AG04449 (cell line): Measurements from ENCODE around the gene TCFL5.

Experiments used
- CTCF ChIA-PET: fragments of 350-600 bp; formaldehyde crosslinking; extraction: SDS; loops from one replicate; lab custom pipeline; 2021; ENCODE audit warnings: antibody characterized with exemption; lab: Yijun Ruan, JAX
- POLR2A ChIA-PET: fragments of 400-600, 350-600 bp; formaldehyde crosslinking; extraction: SDS; loops from one replicate; lab custom pipeline; 2020; ENCODE audit warnings: antibody characterized with exemption, inconsistent platforms; lab: Yijun Ruan, JAX
- DNase-seq: peaks from one replicate; pipeline ENCODE4 v3.0.0-alpha.2; 2010; ENCODE audit warnings: low read depth, low spot score
- H3K4me3 ChIP-seq: 2 replicates; pipeline ENCODE4 v1.5.1; 2011; ENCODE audit warnings: low read depth, mild to moderate bottlenecking, control low read depth, low read length
- CTCF ChIP-seq: IDR thresholded peaks from one replicate; pipeline ENCODE4 v1.5.1; 2011; ENCODE audit warnings: mild to moderate bottlenecking, moderate library complexity, low read length, control low read depth, inconsistent platforms; ENCODE audit not compliant: insufficient read depth; ENCODE audit errors: missing control alignments

Gene TCFL5

GRCh38 chr20:62897666-62898065 is 36.0 kb upstream of the TCFL5 start:
- ChIA-PET CTCF (interaction anchor here (1.4 to 8.9 kb wide), 4 partner anchors 8 to 111 kb away, joined by 7 to 189 read pairs (median 86); no protein-coding TSS in a partner anchor), POLR2A (no interaction called here)
- no peak for TF ChIP-seq CTCF
- DNase-seq: no peak
- no peak overlapping the region for H3K4me3 ChIP-seq

GRCh38 chr20:62896526-62896925 is 34.9 kb upstream of the TCFL5 start:
- no peak for DNase-seq
- no peak for TF ChIP-seq CTCF
- CTCF ChIA-PET: interaction anchor here (8.4 to 8.9 kb wide), 2 partner anchors 7 to 20 kb away, joined by 133 to 189 read pairs; no protein-coding TSS in a partner anchor
- POLR2A ChIA-PET: no interaction called here
- no peak overlapping the region for H3K4me3 ChIP-seq

DNA sequence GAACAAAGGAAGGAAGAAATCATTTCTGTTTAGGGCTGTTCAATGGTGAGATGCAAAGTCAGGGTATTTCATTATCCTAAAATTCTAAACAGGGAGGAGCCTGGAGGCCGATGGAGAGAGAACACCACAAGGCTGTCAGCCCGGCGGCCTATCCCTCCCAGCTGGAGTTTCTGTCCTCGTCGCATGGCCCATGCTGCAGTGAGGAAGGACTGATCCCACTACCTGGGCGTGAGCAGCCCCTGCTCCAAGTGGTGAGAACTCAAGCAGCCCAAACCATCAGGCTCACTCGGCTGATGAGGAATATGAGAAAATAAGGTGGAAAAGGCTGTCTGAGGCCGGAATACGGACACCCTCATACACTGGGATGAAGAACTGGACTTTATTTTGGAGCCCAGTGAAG is 33.9 kb upstream of the TCFL5 start:
- DNase-seq: no peak
- CTCF ChIA-PET: interaction anchor here (1.0 to 12.2 kb wide), 2 partner anchors 5 to 114 kb away, joined by 4 to 133 read pairs; no protein-coding TSS in a partner anchor
- H3K4me3 ChIP-seq: no peak overlapping the region
- POLR2A ChIA-PET: no interaction called here
- TF ChIP-seq CTCF: no peak

DNA sequence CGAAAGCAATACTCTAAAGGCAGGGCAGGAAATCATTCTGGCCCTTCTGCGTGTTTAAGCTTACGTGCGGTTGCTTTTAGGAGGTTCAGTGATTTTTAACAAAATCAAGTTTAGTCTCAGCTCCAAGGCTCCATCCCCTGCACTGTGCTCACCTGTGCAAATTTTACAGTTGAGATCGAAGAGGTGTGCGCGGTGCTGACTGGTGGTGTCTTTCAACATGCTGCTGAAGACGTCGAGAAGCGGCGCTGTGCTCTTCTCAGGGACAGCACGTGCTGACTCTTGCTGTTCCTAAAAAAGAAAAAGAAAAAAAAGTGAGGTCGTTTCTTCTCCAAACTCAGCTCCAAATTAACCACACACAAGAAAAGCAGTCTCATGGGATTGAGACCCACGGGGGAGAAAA is 32.6 kb upstream of the TCFL5 start:
- DNase-seq: no peak
- ChIA-PET POLR2A (no interaction called here), CTCF (interaction anchor here (1.2 to 12.2 kb wide), 8 partner anchors 7 to 115 kb away, joined by 3 to 133 read pairs (median 4); no protein-coding TSS in a partner anchor)
- H3K4me3 ChIP-seq: no peak overlapping the region
- TF ChIP-seq CTCF: no peak

DNA sequence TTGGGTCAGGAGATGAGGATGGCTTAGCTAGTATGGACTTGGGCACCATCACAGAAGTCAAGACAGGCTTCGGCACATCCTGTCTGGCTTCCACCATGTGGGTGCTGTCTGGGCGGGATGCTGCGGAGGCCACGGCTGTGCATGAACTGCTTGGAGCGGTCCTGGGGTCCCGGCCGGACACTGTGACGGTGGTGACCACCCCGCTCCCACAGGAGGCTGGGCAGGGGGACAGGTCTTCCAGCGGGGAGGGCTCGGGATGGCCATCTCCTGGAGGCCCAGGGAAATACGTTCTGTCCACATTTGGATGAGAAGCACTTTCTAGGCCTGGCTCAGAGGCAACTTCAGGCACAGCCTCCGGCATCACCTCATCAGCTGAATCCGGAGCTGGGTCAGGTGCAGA is 32.1 kb upstream of the TCFL5 start:
- TF ChIP-seq CTCF: no peak
- CTCF ChIA-PET: interaction anchor here (0.8 to 12.2 kb wide), 7 partner anchors 7 to 115 kb away, joined by 3 to 133 read pairs (median 3); no protein-coding TSS in a partner anchor
- H3K4me3 ChIP-seq: no peak overlapping the region
- DNase-seq: no peak
- POLR2A ChIA-PET: no interaction called here

DNA sequence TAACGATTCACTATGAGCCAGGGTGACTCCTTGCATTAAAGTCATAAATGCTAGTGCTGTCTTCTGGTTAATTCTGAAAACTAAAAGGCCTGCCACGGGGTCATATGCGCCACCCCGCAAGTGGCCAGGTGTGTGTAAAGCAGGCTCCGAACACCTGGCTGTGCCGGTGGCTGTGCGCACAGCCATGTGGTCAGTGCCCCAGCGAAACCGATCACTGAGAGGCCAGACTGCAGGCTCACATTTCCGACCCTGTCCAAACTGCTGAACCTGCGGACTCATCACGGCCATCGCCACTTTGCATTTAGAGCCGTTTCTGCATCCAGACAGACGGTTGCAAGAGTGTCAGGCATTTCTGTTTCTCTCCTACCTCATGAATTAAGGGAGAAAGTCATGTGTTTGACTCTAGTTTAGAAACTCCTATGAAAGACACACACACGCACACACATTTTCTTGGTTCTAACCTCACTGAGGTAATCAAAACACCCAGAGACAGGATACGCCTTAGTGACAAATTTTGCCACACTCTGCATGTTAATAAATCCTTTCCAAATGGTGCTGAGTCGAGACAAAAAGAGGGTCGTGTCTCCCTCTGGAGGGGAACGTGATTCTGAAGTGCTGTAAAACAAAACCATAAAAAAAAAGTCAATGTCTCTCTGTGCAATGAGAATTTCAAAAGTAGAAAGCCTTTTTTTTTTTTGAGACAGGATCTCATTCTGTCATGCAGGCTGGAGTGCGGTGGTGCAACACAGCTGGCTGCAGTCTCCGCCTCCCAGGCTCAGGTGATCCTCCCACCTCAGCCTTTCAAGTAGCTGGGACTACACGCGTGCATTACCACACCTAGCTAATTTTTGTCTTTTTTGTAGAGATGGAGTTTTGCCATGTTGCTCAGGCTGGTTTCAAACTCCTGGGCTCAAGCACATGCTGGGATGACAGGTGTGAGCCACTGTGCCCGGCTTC is 31.0 kb upstream of the TCFL5 start:
- ChIA-PET POLR2A (no interaction called here), CTCF (interaction anchor here (0.8 to 12.2 kb wide), 5 partner anchors 8 to 116 kb away, joined by 3 to 133 read pairs (median 3); no protein-coding TSS in a partner anchor)
- no peak for DNase-seq
- TF ChIP-seq CTCF: no peak
- no peak overlapping the region for H3K4me3 ChIP-seq
